Measurements from ENCODE around the gene SPTLC2.
A peak's percentile ranks its signal among the peaks of the same experiment; 100 is the strongest.

Gene SPTLC2

GRCh38 chr14:77583657-77584056, 32.8 kb downstream of the SPTLC2 start:
- H3K27me3 Mint-ChIP-seq: no peaks in the 10 kb centered on the region
- no peaks in the 10 kb centered on the region for H3K9me3 Mint-ChIP-seq
- H3K4me3 Mint-ChIP-seq: no peak overlapping the region
- ATAC-seq (no peak), DNase-seq (no peak)
- H3K27ac Mint-ChIP-seq: peak overlapping the region in 1 of 2 donors; percentile 2
- peaks cover 55% of the 10 kb centered on the region for H3K4me1 Mint-ChIP-seq

DNA sequence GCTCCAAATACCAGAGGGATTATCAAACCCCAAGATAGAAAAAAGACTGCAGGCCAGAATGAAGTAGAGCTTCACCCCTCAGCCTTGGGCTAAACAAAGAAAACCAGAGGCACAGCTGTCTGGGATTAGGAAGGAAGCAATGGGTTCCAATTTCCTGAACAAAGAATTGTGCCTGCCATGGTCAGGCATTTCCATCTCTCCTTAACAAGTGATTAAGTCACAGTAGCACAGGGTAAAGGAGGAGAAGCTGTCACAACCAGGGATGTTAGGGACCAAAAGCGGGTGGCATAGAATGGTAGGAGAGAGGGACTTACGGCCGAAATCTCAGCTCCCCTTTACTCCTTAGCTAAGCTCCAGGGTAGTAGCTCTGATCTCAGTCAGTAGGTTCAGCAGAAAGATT, 33.9 kb downstream of the SPTLC2 start:
- DNase-seq: no peak
- H3K27me3 Mint-ChIP-seq: no peaks in the 10 kb centered on the region

GRCh38 chr14:77580964-77581505, 35.4 kb downstream of the SPTLC2 start:
- peak; percentile 99 for ATAC-seq
- peak overlapping the region; percentile 89 to 94 for H3K27ac Mint-ChIP-seq
- peak overlapping the region; percentile 58 to 62 for H3K4me3 Mint-ChIP-seq
- no peaks in the 10 kb centered on the region for H3K27me3 Mint-ChIP-seq
- DNase-seq: peak; percentile 15 to 26
- no peaks in the 10 kb centered on the region for H3K9me3 Mint-ChIP-seq
- H3K4me1 Mint-ChIP-seq: peaks cover 38% of the 10 kb centered on the region

More for the DNA sequence above, 33.9 kb downstream of the SPTLC2 start:
- ATAC-seq: no peak
- no peak overlapping the region for H3K27ac Mint-ChIP-seq
- no peak overlapping the region for H3K4me3 Mint-ChIP-seq
- peaks cover 49% of the 10 kb centered on the region for H3K4me1 Mint-ChIP-seq
- no peaks in the 10 kb centered on the region for H3K9me3 Mint-ChIP-seq

DNA sequence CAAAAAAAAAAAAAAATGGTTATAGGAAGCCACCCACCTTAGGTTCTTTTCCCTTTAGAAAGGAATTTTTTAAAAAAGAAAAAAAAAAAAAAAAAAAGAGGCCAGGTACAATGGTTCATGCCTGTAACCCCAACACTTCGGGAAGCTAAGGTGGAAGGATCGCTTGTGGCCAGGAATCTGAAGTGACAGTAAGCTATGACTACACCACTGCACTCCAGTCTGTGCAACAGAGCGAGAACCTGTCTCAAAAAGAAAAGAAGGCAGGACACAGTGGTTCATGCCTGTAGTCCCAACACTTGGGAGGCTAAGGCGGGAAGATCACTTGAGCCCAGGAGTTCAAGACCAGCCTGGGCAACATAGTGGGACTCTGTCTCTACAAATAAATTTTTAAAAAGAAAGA, 36.0 kb downstream of the SPTLC2 start:
- DNase-seq (no peak), ATAC-seq (peak; percentile 3)
- Mint-ChIP-seq H3K4me1 (peaks cover 38% of the 10 kb centered on the region), H3K4me3 (peak overlapping the region in 1 of 2 donors; percentile 44), H3K27ac (peak overlapping the region; percentile 25 to 34), H3K27me3 (no peaks in the 10 kb centered on the region), H3K9me3 (no peaks in the 10 kb centered on the region)

- Mint-ChIP-seq H3K27ac (no peak overlapping the region), H3K4me1 (peaks cover 38% of the 10 kb centered on the region), H3K27me3 (no peaks in the 10 kb centered on the region), H3K9me3 (no peaks in the 10 kb centered on the region), H3K4me3 (no peak overlapping the region)
- DNase-seq: no peak
- no peak for ATAC-seq
These were observed 36.7 kb downstream of the SPTLC2 start for GRCh38 chr14:77579780-77580179.

DNA sequence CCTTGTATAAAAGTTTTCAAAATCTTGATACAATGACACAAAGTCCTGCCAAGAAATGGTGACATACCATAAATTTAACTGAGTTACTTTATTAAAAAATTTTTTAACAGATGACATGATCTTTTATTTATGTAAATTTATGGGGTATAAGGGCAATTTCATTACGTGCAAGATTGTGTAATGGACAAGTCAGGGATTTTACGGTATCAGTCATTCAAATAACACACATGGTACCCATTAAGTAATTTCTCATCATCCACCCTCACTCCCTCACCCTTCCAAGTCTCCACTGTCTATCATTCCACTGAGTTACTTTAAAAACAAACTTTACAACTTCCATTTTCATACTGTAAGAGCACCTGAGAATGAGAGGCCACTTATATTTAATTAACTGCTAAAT, 37.4 kb downstream of the SPTLC2 start:
- Mint-ChIP-seq H3K27ac (peak overlapping the region in 1 of 2 donors; percentile 42), H3K4me1 (peaks cover 38% of the 10 kb centered on the region), H3K9me3 (no peaks in the 10 kb centered on the region), H3K27me3 (no peaks in the 10 kb centered on the region), H3K4me3 (no peak overlapping the region)
- no peak for ATAC-seq
- no peak for DNase-seq

- peaks cover 15% of the 10 kb centered on the region for H3K4me1 Mint-ChIP-seq
- DNase-seq (no peak), ATAC-seq (no peak)
- no peak overlapping the region for H3K4me3 Mint-ChIP-seq
- no peaks in the 10 kb centered on the region for H3K27me3 Mint-ChIP-seq
- H3K9me3 Mint-ChIP-seq: no peaks in the 10 kb centered on the region
- no peak overlapping the region for H3K27ac Mint-ChIP-seq
These were observed 41.9 kb downstream of the SPTLC2 start for GRCh38 chr14:77574446-77575115.

- Mint-ChIP-seq H3K4me3 (no peak overlapping the region), H3K27me3 (no peaks in the 10 kb centered on the region), H3K9me3 (no peaks in the 10 kb centered on the region), H3K27ac (no peak overlapping the region), H3K4me1 (peaks cover 11% of the 10 kb centered on the region)
- no peak for ATAC-seq
- DNase-seq: no peak
These were observed 42.5 kb downstream of the SPTLC2 start for GRCh38 chr14:77573964-77574363.

GRCh38 chr14:77570706-77571268, 45.6 kb downstream of the SPTLC2 start:
- H3K27me3 Mint-ChIP-seq: no peaks in the 10 kb centered on the region
- peak overlapping the region in 1 of 2 donors; percentile 38 for H3K27ac Mint-ChIP-seq
- no peaks in the 10 kb centered on the region for H3K9me3 Mint-ChIP-seq
- ATAC-seq: peak; percentile 56
- DNase-seq: no peak
- no peak overlapping the region for H3K4me3 Mint-ChIP-seq
- H3K4me1 Mint-ChIP-seq: peaks cover 16% of the 10 kb centered on the region

DNA sequence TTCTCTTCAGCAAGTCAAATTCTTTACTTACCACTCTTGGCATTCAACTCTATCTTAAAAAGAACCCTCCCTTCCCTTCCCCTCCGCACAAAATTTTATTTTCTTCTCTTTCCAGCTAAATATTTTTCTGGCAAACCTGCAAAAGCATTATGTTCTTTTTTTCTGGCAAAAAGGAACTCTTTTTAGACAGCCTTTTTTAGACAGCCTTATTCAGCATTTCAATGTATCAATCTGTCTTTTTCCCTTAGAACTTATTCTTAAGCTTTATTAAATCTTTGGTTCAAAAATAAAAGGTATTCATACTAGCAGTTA, 50.5 kb downstream of the SPTLC2 start:
- no peak overlapping the region for H3K4me3 Mint-ChIP-seq
- H3K27me3 Mint-ChIP-seq: no peaks in the 10 kb centered on the region
- no peaks in the 10 kb centered on the region for H3K9me3 Mint-ChIP-seq
- peak overlapping the region in 1 of 2 donors; percentile 5 for H3K27ac Mint-ChIP-seq
- no peak for ATAC-seq
- DNase-seq: no peak
- peaks cover 17% of the 10 kb centered on the region for H3K4me1 Mint-ChIP-seq

- peak overlapping the region in 1 of 2 donors; percentile 74 for H3K4me3 Mint-ChIP-seq
- H3K4me1 Mint-ChIP-seq: peaks cover 12% of the 10 kb centered on the region
- no peak for DNase-seq
- no peaks in the 10 kb centered on the region for H3K9me3 Mint-ChIP-seq
- H3K27me3 Mint-ChIP-seq: no peaks in the 10 kb centered on the region
- peak overlapping the region in 1 of 2 donors; percentile 90 for H3K27ac Mint-ChIP-seq
- peak; percentile 98 for ATAC-seq
These were observed 51.0 kb downstream of the SPTLC2 start for GRCh38 chr14:77565289-77565993.

- no peak for DNase-seq
- no peaks in the 10 kb centered on the region for H3K9me3 Mint-ChIP-seq
- no peak overlapping the region for H3K27ac Mint-ChIP-seq
- peaks cover 12% of the 10 kb centered on the region for H3K4me1 Mint-ChIP-seq
- ATAC-seq: no peak
- H3K4me3 Mint-ChIP-seq: no peak overlapping the region
- H3K27me3 Mint-ChIP-seq: no peaks in the 10 kb centered on the region
These were observed 53.8 kb downstream of the SPTLC2 start for GRCh38 chr14:77562681-77563080.

DNA sequence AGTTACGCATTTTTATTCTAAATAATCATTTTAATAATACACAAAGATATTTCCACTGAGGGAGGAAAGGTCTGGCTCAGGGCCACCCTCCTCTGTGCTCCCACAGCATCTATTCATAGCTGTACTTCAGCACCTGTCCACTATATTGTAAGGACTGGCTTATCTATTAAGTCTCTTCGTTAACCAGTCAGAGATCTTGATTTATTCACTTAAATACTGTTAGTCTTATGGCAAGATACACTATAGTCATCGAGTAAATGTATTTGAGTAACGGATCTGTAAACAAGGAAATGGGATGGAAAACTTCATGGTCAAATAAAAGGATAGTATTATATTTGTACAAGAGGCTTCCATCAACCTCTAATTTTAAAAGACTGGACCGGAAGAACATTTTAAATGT, 54.6 kb downstream of the SPTLC2 start:
- Mint-ChIP-seq H3K4me3 (no peak overlapping the region), H3K9me3 (no peaks in the 10 kb centered on the region), H3K4me1 (peaks cover 12% of the 10 kb centered on the region), H3K27ac (peak overlapping the region in 1 of 2 donors; percentile 16), H3K27me3 (no peaks in the 10 kb centered on the region)
- ATAC-seq (no peak), DNase-seq (no peak)

- peaks cover 9% of the 10 kb centered on the region for H3K4me1 Mint-ChIP-seq
- no peaks in the 10 kb centered on the region for H3K27me3 Mint-ChIP-seq
- no peak overlapping the region for H3K27ac Mint-ChIP-seq
- H3K4me3 Mint-ChIP-seq: no peak overlapping the region
- H3K9me3 Mint-ChIP-seq: no peaks in the 10 kb centered on the region
- DNase-seq (no peak), ATAC-seq (no peak)
These were observed 57.1 kb downstream of the SPTLC2 start for GRCh38 chr14:77559381-77559780.

GRCh38 chr14:77557391-77557790, 59.0 kb downstream of the SPTLC2 start:
- no peak for DNase-seq
- Mint-ChIP-seq H3K4me3 (no peak overlapping the region), H3K9me3 (no peaks in the 10 kb centered on the region), H3K27ac (no peak overlapping the region), H3K4me1 (peaks cover 16% of the 10 kb centered on the region), H3K27me3 (no peaks in the 10 kb centered on the region)
- no peak for ATAC-seq

- Mint-ChIP-seq H3K4me3 (no peak overlapping the region), H3K27ac (no peak overlapping the region), H3K9me3 (no peaks in the 10 kb centered on the region), H3K27me3 (no peaks in the 10 kb centered on the region), H3K4me1 (peaks cover 16% of the 10 kb centered on the region)
- ATAC-seq (no peak), DNase-seq (no peak)
These were observed 59.5 kb downstream of the SPTLC2 start for GRCh38 chr14:77556946-77557345.

Data from stimulated activated naive CD8-positive, alpha-beta T cell treated with anti-CD3 and anti-CD28 coated beads, Interleukin-15, amount 100 ng/mL, for 72 hours (primary cell).